K562 (cell line): ENCODE measurements around the gene VTI1B. TPM values are rescaled to one million over a fixed set of nuclear protein-coding genes. Genes with fewer than 3 reads are reported as not detected.
A peak's percentile ranks its signal among the peaks of the same experiment; 100 is the strongest.

ENCODE experiments used
- BCOR ChIP-seq: fragments of 450-650 bp; IDR thresholded peaks from 2 replicates; pipeline ENCODE4 v1.6.1; 2016
- CREM ChIP-seq: IDR thresholded peaks from 2 replicates; pipeline ENCODE4 v1.6.1; 2014; ENCODE audit warnings: antibody characterized with exemption, low read depth
- GABPB1 ChIP-seq: sonication (generic); formaldehyde crosslinking; IDR thresholded peaks from 2 replicates; pipeline ENCODE4 v1.8.0; 2022; ENCODE audit warnings: mild to moderate bottlenecking, missing genetic modification reagents
- PHTF2 ChIP-seq: fragments of 250-450 bp; sonication (Bioruptor Pico); IDR thresholded peaks from 2 replicates; pipeline ENCODE4 v1.5.0; 2021; ENCODE audit warnings: mild to moderate bottlenecking
- POLR2AphosphoS2 ChIP-seq: IDR thresholded peaks from 2 replicates; pipeline ENCODE4 v1.6.1; 2012; ENCODE audit warnings: low read length, improper control_type of control experiment
- POLR3G ChIP-seq: IDR thresholded peaks from 2 replicates; pipeline ENCODE4 v1.6.1; 2011; ENCODE audit not compliant: insufficient read length, insufficient replicate concordance; ENCODE audit errors: extremely low read depth
- SAP30 ChIP-seq: fragments of 200-600 bp; sonication (generic); IDR thresholded peaks from 2 replicates; pipeline ENCODE4 v1.6.1; 2012; ENCODE audit warnings: borderline replicate concordance, low read depth, mild to moderate bottlenecking, moderate library complexity, low read length, control low read depth, inconsistent platforms; ENCODE audit not compliant: insufficient read depth, poor library complexity, severe bottlenecking
- TARDBP ChIP-seq: fragments of 450-650 bp; IDR thresholded peaks from 2 replicates; pipeline ENCODE4 v1.6.1; 2016
- ZBTB7A ChIP-seq: IDR thresholded peaks from 2 replicates; pipeline ENCODE4 v1.6.1; 2011; ENCODE audit warnings: low read depth, mild to moderate bottlenecking, low read length, moderate library complexity, borderline replicate concordance; ENCODE audit not compliant: control insufficient read depth
- ZC3H8 ChIP-seq: fragments of 450-650 bp; IDR thresholded peaks from 2 replicates; pipeline ENCODE4 v1.6.1; 2017
- ZNF253 ChIP-seq: fragments of 250-450 bp; sonication (Bioruptor Pico); conservative IDR thresholded peaks from 2 replicates; pipeline ENCODE4 v1.6.1; 2021; ENCODE audit warnings: mild to moderate bottlenecking
- polyA plus RNA-seq, 8 experiments: library from polyadenylated mRNA; depleted of rRNA in 4 of 8; stranded (reverse) in 5 of 8; unstranded in 3 of 8; fragments of >200 nt; fragmentation: Nextera tagmentation in 2 of 8; fragmentation: Illumina TruSeq in 1 of 8; extraction: Ambion mirVana in 2 of 8; extraction: Trizol in 1 of 8; gene quantifications; 2 replicates each; pipeline versions ENCODE4 v1.2.1 to v1.2.3, GENCODE V29; 2011 to 2014; ENCODE audit warnings: inconsistent platforms in 1 of 8, missing spikeins in 1 of 8
- total RNA-seq, 7 experiments: library from RNA; depleted of rRNA in 6 of 7; stranded (reverse); fragments of >200 nt in 6 of 7; fragmentation: Illumina TruSeq in 2 of 7; extraction: Trizol in 2 of 7; gene quantifications; 2 replicates each; pipeline versions ENCODE4 v1.2.1 to v1.2.3, GENCODE V29; 2011 to 2021; ENCODE audit warnings: low replicate concordance in 1 of 7
- TF ChIP-seq, protein P1 (sequence below): fragments of 200-800 bp; sonication (Bioruptor generic); IDR thresholded peaks from 2 replicates; pipeline ENCODE4 v1.6.1; 2017; ENCODE audit warnings: missing genetic modification characterization, missing compliant biosample characterization
- TF ChIP-seq, protein P2 (sequence below): fragments of 450-650 bp; IDR thresholded peaks from 2 replicates; pipeline ENCODE4 v1.6.1; 2018; ENCODE audit not compliant: partially characterized antibody
- TF ChIP-seq, protein P3 (sequence below): fragments of 450-650 bp; IDR thresholded peaks from 2 replicates; pipeline ENCODE4 v1.6.1; 2017; ENCODE audit warnings: antibody characterized with exemption, mild to moderate bottlenecking
- TF ChIP-seq, protein P4 (sequence below): fragments of 250-450 bp; sonication (Bioruptor Pico); IDR thresholded peaks from 2 replicates; pipeline ENCODE4 v1.4.0; 2020

Gene VTI1B
- total and polyA plus RNA-seq, 9 of the 15 experiments (the other 6 are each of a cell fraction or from before 2014, with no cell fraction given), result 7.8 to 69.8 (median 50.1) TPM

DNA sequence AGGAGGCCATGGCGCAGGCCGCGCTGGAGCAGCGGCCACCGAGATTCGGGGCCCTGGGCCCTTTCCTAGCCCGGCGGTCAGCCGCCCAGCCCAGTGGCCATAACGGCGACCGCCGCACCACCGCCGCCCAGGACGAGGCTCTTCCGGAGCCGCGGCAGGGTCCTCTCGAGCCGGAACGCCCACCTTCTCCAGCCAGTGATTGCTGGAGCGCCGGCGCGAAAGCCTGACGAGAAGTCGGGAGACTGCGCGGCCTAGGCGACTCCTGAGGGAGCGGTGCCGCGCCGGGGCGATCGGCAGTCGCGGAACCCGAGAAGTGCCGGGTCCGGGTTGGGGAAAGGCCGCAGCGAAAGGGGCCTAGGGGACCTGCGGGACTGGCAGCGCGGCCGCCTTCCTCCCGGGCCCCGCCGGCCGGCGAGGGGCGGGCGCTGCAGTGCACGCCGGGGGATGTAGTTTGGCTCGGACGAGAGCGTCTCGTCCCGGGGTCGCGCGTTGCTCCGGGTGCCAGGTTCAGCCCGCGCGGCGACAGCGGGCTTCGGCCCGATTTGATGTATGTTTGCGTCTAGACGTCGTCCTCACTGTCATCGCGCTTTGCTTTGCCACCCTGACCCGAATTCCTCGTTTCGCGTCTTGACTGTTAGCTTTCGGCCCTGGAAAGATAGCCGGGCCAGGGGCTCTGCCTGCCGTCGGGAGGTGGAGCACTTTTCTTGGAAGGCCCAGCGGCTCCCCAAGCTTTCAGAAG lies at the start of gene VTI1B (continued):
- TF ChIP-seq POLR3G, result no peak
- TF ChIP-seq, protein P1, sequence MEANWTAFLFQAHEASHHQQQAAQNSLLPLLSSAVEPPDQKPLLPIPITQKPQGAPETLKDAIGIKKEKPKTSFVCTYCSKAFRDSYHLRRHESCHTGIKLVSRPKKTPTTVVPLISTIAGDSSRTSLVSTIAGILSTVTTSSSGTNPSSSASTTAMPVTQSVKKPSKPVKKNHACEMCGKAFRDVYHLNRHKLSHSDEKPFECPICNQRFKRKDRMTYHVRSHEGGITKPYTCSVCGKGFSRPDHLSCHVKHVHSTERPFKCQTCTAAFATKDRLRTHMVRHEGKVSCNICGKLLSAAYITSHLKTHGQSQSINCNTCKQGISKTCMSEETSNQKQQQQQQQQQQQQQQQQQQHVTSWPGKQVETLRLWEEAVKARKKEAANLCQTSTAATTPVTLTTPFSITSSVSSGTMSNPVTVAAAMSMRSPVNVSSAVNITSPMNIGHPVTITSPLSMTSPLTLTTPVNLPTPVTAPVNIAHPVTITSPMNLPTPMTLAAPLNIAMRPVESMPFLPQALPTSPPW, result peak; percentile 9; the same call in 1 of the 2 replicates
- TF ChIP-seq TARDBP, result 0 out of 2 replicates have a peak, but pooled peaks have one; percentile 53
- TF ChIP-seq ZNF253 (CRISPR knock-in tag), result no peak
- peak; percentile 76 for TF ChIP-seq SAP30
- peak; percentile 35; the same call in 1 of the 2 replicates for TF ChIP-seq ZBTB7A
- TF ChIP-seq POLR2AphosphoS2, result peak; percentile 89; the same call in 1 of the 2 replicates
- TF ChIP-seq GABPB1 (CRISPR knock-in tag), result peak; percentile 75; the same call in 1 of the 2 replicates
- TF ChIP-seq ZC3H8, result no peak
- no peak for TF ChIP-seq PHTF2 (CRISPR knock-in tag)
- TF ChIP-seq, protein P2, sequence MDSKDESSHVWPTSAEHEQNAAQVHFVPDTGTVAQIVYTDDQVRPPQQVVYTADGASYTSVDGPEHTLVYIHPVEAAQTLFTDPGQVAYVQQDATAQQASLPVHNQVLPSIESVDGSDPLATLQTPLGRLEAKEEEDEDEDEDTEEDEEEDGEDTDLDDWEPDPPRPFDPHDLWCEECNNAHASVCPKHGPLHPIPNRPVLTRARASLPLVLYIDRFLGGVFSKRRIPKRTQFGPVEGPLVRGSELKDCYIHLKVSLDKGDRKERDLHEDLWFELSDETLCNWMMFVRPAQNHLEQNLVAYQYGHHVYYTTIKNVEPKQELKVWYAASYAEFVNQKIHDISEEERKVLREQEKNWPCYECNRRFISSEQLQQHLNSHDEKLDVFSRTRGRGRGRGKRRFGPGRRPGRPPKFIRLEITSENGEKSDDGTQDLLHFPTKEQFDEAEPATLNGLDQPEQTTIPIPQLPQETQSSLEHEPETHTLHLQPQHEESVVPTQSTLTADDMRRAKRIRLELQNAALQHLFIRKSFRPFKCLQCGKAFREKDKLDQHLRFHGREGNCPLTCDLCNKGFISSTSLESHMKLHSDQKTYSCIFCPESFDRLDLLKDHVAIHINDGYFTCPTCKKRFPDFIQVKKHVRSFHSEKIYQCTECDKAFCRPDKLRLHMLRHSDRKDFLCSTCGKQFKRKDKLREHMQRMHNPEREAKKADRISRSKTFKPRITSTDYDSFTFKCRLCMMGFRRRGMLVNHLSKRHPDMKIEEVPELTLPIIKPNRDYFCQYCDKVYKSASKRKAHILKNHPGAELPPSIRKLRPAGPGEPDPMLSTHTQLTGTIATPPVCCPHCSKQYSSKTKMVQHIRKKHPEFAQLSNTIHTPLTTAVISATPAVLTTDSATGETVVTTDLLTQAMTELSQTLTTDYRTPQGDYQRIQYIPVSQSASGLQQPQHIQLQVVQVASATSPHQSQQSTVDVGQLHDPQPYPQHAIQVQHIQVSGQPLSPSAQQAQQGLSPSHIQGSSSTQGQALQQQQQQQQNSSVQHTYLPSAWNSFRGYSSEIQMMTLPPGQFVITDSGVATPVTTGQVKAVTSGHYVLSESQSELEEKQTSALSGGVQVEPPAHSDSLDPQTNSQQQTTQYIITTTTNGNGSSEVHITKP, result no peak
- TF ChIP-seq, protein P3, sequence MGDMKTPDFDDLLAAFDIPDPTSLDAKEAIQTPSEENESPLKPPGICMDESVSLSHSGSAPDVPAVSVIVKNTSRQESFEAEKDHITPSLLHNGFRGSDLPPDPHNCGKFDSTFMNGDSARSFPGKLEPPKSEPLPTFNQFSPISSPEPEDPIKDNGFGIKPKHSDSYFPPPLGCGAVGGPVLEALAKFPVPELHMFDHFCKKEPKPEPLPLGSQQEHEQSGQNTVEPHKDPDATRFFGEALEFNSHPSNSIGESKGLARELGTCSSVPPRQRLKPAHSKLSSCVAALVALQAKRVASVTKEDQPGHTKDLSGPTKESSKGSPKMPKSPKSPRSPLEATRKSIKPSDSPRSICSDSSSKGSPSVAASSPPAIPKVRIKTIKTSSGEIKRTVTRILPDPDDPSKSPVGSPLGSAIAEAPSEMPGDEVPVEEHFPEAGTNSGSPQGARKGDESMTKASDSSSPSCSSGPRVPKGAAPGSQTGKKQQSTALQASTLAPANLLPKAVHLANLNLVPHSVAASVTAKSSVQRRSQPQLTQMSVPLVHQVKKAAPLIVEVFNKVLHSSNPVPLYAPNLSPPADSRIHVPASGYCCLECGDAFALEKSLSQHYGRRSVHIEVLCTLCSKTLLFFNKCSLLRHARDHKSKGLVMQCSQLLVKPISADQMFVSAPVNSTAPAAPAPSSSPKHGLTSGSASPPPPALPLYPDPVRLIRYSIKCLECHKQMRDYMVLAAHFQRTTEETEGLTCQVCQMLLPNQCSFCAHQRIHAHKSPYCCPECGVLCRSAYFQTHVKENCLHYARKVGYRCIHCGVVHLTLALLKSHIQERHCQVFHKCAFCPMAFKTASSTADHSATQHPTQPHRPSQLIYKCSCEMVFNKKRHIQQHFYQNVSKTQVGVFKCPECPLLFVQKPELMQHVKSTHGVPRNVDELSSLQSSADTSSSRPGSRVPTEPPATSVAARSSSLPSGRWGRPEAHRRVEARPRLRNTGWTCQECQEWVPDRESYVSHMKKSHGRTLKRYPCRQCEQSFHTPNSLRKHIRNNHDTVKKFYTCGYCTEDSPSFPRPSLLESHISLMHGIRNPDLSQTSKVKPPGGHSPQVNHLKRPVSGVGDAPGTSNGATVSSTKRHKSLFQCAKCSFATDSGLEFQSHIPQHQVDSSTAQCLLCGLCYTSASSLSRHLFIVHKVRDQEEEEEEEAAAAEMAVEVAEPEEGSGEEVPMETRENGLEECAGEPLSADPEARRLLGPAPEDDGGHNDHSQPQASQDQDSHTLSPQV, result 0 out of 2 replicates have a peak, but pooled peaks have one; percentile 3
- no peak for TF ChIP-seq BCOR
- TF ChIP-seq, protein P4, sequence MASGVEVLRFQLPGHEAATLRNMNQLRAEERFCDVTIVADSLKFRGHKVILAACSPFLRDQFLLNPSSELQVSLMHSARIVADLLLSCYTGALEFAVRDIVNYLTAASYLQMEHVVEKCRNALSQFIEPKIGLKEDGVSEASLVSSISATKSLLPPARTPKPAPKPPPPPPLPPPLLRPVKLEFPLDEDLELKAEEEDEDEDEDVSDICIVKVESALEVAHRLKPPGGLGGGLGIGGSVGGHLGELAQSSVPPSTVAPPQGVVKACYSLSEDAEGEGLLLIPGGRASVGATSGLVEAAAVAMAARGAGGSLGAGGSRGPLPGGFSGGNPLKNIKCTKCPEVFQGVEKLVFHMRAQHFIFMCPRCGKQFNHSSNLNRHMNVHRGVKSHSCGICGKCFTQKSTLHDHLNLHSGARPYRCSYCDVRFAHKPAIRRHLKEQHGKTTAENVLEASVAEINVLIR (CRISPR knock-in tag), result 0 out of 2 replicates have a peak, but pooled peaks have one; percentile 6
- peak; percentile 53 for TF ChIP-seq CREM
